GM21360 (cell line): ENCODE measurements around the gene DCAF8.

ENCODE experiments used
- ATAC-seq: cut with Tn5 transposase; IDR thresholded peaks from one replicate; pipeline ENCODE4 v1.9.1; 2021; ENCODE audit warnings: mild to moderate bottlenecking, moderate library complexity; ENCODE audit not compliant: unreplicated experiment

The DCAF8 gene

GRCh38 chr1:160227561-160227960 lies 34.8 kb downstream of the DCAF8 start:
- no peak for ATAC-seq

- ATAC-seq = no peak
Observed at GRCh38 chr1:160227034-160227433, 35.3 kb downstream of the DCAF8 start.

GRCh38 chr1:160226623-160227022 lies 35.7 kb downstream of the DCAF8 start:
- ATAC-seq = no peak

GRCh38 chr1:160225345-160225744 lies 37.0 kb downstream of the DCAF8 start:
- ATAC-seq = no peak

GRCh38 chr1:160224606-160225005 lies 37.7 kb downstream of the DCAF8 start:
- no peak for ATAC-seq

- no peak for ATAC-seq
Observed at GRCh38 chr1:160222546-160222945, 39.8 kb downstream of the DCAF8 start.

- no peak for ATAC-seq
Observed at GRCh38 chr1:160221089-160221488, 41.3 kb downstream of the DCAF8 start.

GRCh38 chr1:160220301-160220700 lies 42.0 kb downstream of the DCAF8 start:
- ATAC-seq = no peak

- ATAC-seq = no peak
Observed at GRCh38 chr1:160219062-160219929, 43.1 kb downstream of the DCAF8 start.

- no peak for ATAC-seq
Observed at GRCh38 chr1:160217481-160218051, 44.8 kb downstream of the DCAF8 start.

GRCh38 chr1:160216301-160216700 lies 46.0 kb downstream of the DCAF8 start:
- no peak for ATAC-seq

GRCh38 chr1:160214481-160215140 lies 47.7 kb downstream of the DCAF8 start:
- ATAC-seq = no peak

- no peak for ATAC-seq
Observed at GRCh38 chr1:160211046-160211790, 51.1 kb downstream of the DCAF8 start.

GRCh38 chr1:160210561-160210960 lies 51.8 kb downstream of the DCAF8 start:
- no peak for ATAC-seq

- no peak for ATAC-seq
Observed at GRCh38 chr1:160209321-160210046, 52.9 kb downstream of the DCAF8 start.

GRCh38 chr1:160208557-160209320 lies 53.6 kb downstream of the DCAF8 start:
- no peak for ATAC-seq

GRCh38 chr1:160207771-160208556 lies 54.4 kb downstream of the DCAF8 start:
- no peak for ATAC-seq

GRCh38 chr1:160207118-160207650 lies 55.2 kb downstream of the DCAF8 start:
- ATAC-seq = no peak
